GM19397 (cell line): ENCODE measurements around the gene PUSL1.

Experiments used
- ATAC-seq: cut with Tn5 transposase; IDR thresholded peaks from one replicate; pipeline ENCODE4 v1.9.1; 2021; ENCODE audit warnings: mild to moderate bottlenecking, moderate library complexity; ENCODE audit not compliant: unreplicated experiment

Gene PUSL1

GRCh38 chr1:1349256-1350012 lies 41.0 kb downstream of the PUSL1 start, which contains the start of gene DVL1:
Gene DVL1 (minus strand): TSS chr1:1349418. CDS start chr1:1349065, 353 bp downstream.
- ATAC-seq: peak; percentile 62

- no peak for ATAC-seq
These were observed 43.4 kb downstream of the PUSL1 start for GRCh38 chr1:1351511-1352427.

GRCh38 chr1:1352786-1353388 lies 44.5 kb downstream of the PUSL1 start:
- no peak for ATAC-seq

GRCh38 chr1:1353389-1354151 lies 45.2 kb downstream of the PUSL1 start:
- ATAC-seq: no peak

GRCh38 chr1:1354271-1355247 lies 46.2 kb downstream of the PUSL1 start:
- ATAC-seq: no peak

- ATAC-seq: no peak
These were observed 47.0 kb downstream of the PUSL1 start for GRCh38 chr1:1355416-1355815.

GRCh38 chr1:1356166-1356795 lies 47.9 kb downstream of the PUSL1 start:
- ATAC-seq: no peak

GRCh38 chr1:1356796-1357401 lies 48.5 kb downstream of the PUSL1 start:
- no peak for ATAC-seq

- ATAC-seq: no peak
These were observed 49.6 kb downstream of the PUSL1 start for GRCh38 chr1:1357871-1358432.

GRCh38 chr1:1358433-1359271 lies 50.3 kb downstream of the PUSL1 start, which contains the start of gene MXRA8:
Gene MXRA8 (minus strand): TSS chr1:1358555. CDS start chr1:1358504, 51 bp downstream.
- ATAC-seq: no peak

GRCh38 chr1:1359308-1359663 lies 50.9 kb downstream of the PUSL1 start:
- no peak for ATAC-seq

GRCh38 chr1:1359664-1360468 lies 51.5 kb downstream of the PUSL1 start:
- no peak for ATAC-seq

- no peak for ATAC-seq
These were observed 52.2 kb downstream of the PUSL1 start for GRCh38 chr1:1360506-1361169.
